DND-41 (cell line): ENCODE results near the gene SAPCD2.

ENCODE experiments used
- ATAC-seq: fragments of 200-7000 bp; cut with Tn5 transposase; 3 replicates; pipeline ENCODE4 v1.9.1; 2021; ENCODE audit warnings: low read depth; ENCODE audit not compliant: insufficient read depth
- DNase-seq: peaks from one replicate; pipeline ENCODE4 v3.0.0-alpha.2; 2020
- H2AFZ ChIP-seq: 2 replicates; pipeline ENCODE4 v1.6.0; 2012; ENCODE audit warnings: low read depth, low read length
- H3K27ac ChIP-seq: 2 replicates; pipeline ENCODE4 v1.5.1; 2012; ENCODE audit warnings: low read length, inconsistent platforms
- H3K27me3 ChIP-seq: fragments of 200-600 bp; sonication (generic); 2 replicates; pipeline ENCODE4 v1.6.0; 2012; ENCODE audit warnings: low read length, mild to moderate bottlenecking, inconsistent platforms; ENCODE audit not compliant: insufficient read depth, poor library complexity
- H3K36me3 ChIP-seq: 2 replicates; pipeline ENCODE4 v1.5.1; 2012; ENCODE audit warnings: low read length, inconsistent platforms; ENCODE audit not compliant: insufficient read depth
- H3K4me1 ChIP-seq: 2 replicates; pipeline ENCODE4 v1.5.1; 2012; ENCODE audit warnings: mild to moderate bottlenecking, low read length; ENCODE audit not compliant: insufficient read depth
- H3K4me2 ChIP-seq: 2 replicates; pipeline ENCODE4 v1.6.0; 2012; ENCODE audit warnings: mild to moderate bottlenecking, moderate library complexity, low read length, inconsistent platforms; ENCODE audit not compliant: insufficient read depth
- H3K4me3 ChIP-seq, 2 experiments: fragments of 200-600 bp in 1 of 2; shearing (Covaris generic) in 1 of 2; 2 replicates each; pipeline ENCODE4 v1.5.1; 2012 to 2016; ENCODE audit warnings: inconsistent platforms in 2 of 2, low read length in 2 of 2, mild to moderate bottlenecking in 2 of 2, low read depth in 1 of 2, moderate library complexity in 1 of 2
- H3K79me2 ChIP-seq: 2 replicates; pipeline ENCODE4 v1.6.0; 2012; ENCODE audit warnings: low read length, inconsistent platforms; ENCODE audit not compliant: insufficient read depth
- H3K9ac ChIP-seq: 2 replicates; pipeline ENCODE4 v1.6.0; 2012; ENCODE audit warnings: low read depth, mild to moderate bottlenecking, inconsistent platforms, low read length, moderate library complexity
- H3K9me3 ChIP-seq: 2 replicates; pipeline ENCODE4 v1.5.1; 2012; ENCODE audit warnings: low read length, moderate library complexity, mild to moderate bottlenecking, inconsistent platforms; ENCODE audit not compliant: insufficient read depth, severe bottlenecking
- H4K20me1 ChIP-seq: 2 replicates; pipeline ENCODE4 v1.6.0; 2012; ENCODE audit warnings: low read length; ENCODE audit not compliant: insufficient read depth
- EZH2 ChIP-seq: IDR thresholded peaks from 3 replicates; pipeline ENCODE4 v1.6.1; 2012; ENCODE audit warnings: borderline replicate concordance, low read depth, mild to moderate bottlenecking, moderate library complexity, low read length, inconsistent platforms; ENCODE audit not compliant: severe bottlenecking
- TF ChIP-seq, protein P1 (sequence below): IDR thresholded peaks from 2 replicates; pipeline ENCODE4 v1.5.1; 2012; ENCODE audit warnings: borderline replicate concordance, low read length, moderate library complexity, mild to moderate bottlenecking; ENCODE audit not compliant: poor library complexity, severe bottlenecking; ENCODE audit errors: extremely low read depth

The SAPCD2 gene

DNA sequence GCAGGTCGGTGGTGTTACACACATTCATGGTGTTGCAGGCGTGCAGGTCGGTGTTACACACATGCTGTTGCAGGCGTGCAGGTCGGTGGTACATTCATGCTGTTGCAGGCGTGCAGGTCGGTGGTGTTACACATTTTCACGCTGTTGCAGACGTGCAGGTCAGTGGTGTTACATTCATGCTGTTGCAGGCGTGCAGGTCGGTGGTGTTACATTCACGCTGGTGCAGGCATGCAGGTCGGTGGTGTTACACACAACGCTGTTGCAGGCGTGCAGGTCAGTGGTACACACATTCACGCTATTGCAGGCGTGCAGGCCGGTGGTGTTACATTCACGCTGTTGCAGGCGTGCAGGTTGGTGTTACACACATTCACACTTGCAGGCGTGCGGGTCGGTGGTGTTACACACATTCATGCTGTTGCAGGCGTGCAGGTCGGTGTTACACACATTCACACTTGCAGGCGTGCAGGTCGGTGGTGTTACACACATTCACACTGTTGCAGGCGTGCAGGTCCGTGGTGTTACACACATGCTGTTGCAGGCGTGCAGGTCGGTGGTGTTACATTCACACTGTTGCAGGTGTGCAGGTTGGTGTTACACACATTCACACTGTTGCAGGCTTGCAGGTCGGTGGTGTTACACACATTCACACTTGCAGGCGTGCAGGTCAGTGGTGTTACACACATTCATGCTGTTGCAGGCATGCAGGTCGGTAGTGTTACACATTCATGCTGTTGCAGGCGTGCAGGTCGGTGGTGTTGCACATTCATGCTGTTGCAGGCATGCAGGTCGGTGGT, 33.0 kb upstream of the SAPCD2 start:
- peaks cover 9% of the 10 kb centered on the region for H3K9me3 ChIP-seq
- no peaks in the 10 kb centered on the region for H3K79me2 ChIP-seq
- DNase-seq: no peak
- H3K27ac ChIP-seq: no peak overlapping the region
- no peak for ATAC-seq
- TF ChIP-seq EZH2: no peak
- TF ChIP-seq, protein P1, sequence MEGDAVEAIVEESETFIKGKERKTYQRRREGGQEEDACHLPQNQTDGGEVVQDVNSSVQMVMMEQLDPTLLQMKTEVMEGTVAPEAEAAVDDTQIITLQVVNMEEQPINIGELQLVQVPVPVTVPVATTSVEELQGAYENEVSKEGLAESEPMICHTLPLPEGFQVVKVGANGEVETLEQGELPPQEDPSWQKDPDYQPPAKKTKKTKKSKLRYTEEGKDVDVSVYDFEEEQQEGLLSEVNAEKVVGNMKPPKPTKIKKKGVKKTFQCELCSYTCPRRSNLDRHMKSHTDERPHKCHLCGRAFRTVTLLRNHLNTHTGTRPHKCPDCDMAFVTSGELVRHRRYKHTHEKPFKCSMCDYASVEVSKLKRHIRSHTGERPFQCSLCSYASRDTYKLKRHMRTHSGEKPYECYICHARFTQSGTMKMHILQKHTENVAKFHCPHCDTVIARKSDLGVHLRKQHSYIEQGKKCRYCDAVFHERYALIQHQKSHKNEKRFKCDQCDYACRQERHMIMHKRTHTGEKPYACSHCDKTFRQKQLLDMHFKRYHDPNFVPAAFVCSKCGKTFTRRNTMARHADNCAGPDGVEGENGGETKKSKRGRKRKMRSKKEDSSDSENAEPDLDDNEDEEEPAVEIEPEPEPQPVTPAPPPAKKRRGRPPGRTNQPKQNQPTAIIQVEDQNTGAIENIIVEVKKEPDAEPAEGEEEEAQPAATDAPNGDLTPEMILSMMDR: no peak
- no peak overlapping the region for H2AFZ ChIP-seq
- no peaks in the 10 kb centered on the region for H3K27me3 ChIP-seq
- peaks cover 94% of the 10 kb centered on the region for H3K36me3 ChIP-seq
- H3K4me3 ChIP-seq: no peak overlapping the region
- peaks cover 9% of the 10 kb centered on the region; the same call in 1 of the 2 replicates for H4K20me1 ChIP-seq
- H3K4me2 ChIP-seq: no peak overlapping the region
- no peaks in the 10 kb centered on the region for H3K4me1 ChIP-seq
- no peak overlapping the region for H3K9ac ChIP-seq

DNA sequence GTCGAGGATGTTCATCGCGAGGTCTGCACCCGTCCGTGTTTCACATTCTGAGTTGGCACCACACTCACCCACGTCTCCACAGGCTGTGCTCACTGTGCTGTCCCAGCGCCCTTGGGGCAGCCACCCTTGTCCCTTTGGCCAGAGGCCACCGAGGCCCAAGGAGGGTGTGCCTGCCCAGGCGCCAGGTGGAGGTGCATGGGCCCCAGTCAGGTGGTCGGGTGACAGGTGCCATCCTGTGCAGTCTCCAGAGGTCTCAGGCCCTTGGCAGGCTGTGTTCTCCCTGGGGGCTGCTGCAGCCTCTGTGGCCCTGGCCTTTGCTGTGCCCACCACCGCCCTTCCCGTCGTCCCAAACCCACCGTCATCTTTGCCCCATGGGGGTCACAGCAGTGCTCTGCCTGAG, 28.9 kb upstream of the SAPCD2 start:
- Histone ChIP-seq H4K20me1 (peaks cover 3% of the 10 kb centered on the region; the same call in 1 of the 2 replicates), H3K27ac (no peak overlapping the region), H3K9ac (no peak overlapping the region), H3K27me3 (no peaks in the 10 kb centered on the region), H3K4me2 (no peak overlapping the region), H2AFZ (no peak overlapping the region), H3K79me2 (peaks cover 10% of the 10 kb centered on the region), H3K4me3 (no peak overlapping the region), H3K36me3 (peaks cover 78% of the 10 kb centered on the region), H3K9me3 (peaks cover 9% of the 10 kb centered on the region), H3K4me1 (peaks cover 20% of the 10 kb centered on the region)
- no peak for ATAC-seq
- TF ChIP-seq EZH2: no peak
- TF ChIP-seq, protein P1: no peak
- DNase-seq: no peak

DNA sequence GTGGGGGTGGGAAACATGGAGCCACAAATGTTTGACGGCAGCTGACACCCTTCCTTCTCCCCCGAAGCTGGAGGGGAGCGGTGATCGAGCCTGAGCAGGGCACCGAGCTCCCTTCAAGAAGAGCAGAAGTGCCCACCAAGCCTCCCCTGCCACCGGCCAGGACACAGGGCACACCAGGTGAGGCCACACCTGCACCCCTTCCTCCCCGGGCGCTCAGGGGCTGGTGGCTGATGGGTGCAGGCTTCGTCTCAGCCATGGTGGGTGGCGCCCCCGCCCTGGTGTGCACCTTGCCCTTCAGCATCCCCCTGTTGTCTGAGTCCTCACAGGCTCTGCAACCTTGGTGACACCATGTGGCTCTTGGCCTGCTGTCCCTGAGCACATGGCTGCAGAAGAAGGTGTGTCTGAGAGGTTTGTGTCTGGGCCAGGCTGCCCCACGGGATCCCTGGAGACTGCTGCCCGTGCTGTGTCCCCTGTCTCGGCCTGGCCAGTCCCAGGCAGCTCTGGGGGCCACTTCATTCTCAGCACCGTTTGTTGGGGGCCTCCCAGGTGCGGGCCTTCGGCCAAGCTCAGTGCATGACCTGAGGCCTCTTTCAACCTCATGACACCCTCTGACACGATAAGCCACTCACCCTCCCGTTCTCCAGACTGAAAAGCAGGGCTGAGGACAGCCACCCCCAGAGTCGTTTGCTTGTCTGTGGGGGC, 27.6 kb upstream of the SAPCD2 start:
- no peak overlapping the region for H3K27ac ChIP-seq
- peaks cover 65% of the 10 kb centered on the region for H3K36me3 ChIP-seq
- H4K20me1 ChIP-seq: peaks cover 3% of the 10 kb centered on the region; the same call in 1 of the 2 replicates
- no peaks in the 10 kb centered on the region for H3K27me3 ChIP-seq
- peaks cover 10% of the 10 kb centered on the region for H3K79me2 ChIP-seq
- peaks cover 20% of the 10 kb centered on the region for H3K4me1 ChIP-seq
- no peak overlapping the region for H3K4me3 ChIP-seq
- ATAC-seq: no peak
- TF ChIP-seq EZH2: no peak
- TF ChIP-seq, protein P1: no peak
- no peak overlapping the region for H2AFZ ChIP-seq
- no peak for DNase-seq
- peaks cover 8% of the 10 kb centered on the region for H3K9me3 ChIP-seq
- no peak overlapping the region for H3K4me2 ChIP-seq
- no peak overlapping the region for H3K9ac ChIP-seq
